ENCODE results near the gene IER5.
"Not testable (repeated sequence)": the region's sequence is repeated elsewhere in the genome, so short reads cannot be mapped to it uniquely, and the experiment has no call there.

Gene IER5

GRCh38 chr1:181088079-181089016, at the start of gene IER5:
TSS of gene IER5 (plus strand) at chr1:181088700. CDS start at chr1:181088903, 203 bp downstream.
- DNase-seq: peak; percentile 98

- no peak for DNase-seq
Measured at GRCh38 chr1:181040284-181040865, 48.1 kb upstream of the IER5 start.

- peak; percentile 93 for DNase-seq
Measured at GRCh38 chr1:181043025-181043888, 45.2 kb upstream of the IER5 start.

- DNase-seq: peak; percentile 78
Measured at GRCh38 chr1:181044449-181044966, 44.0 kb upstream of the IER5 start.

GRCh38 chr1:181045946-181046345, 42.6 kb upstream of the IER5 start:
- not testable (repeated sequence) for DNase-seq

- DNase-seq: no peak
Measured at GRCh38 chr1:181049378-181049777, 39.1 kb upstream of the IER5 start.

GRCh38 chr1:181050922-181051321, 37.6 kb upstream of the IER5 start:
- no peak for DNase-seq

- DNase-seq: no peak
Measured at GRCh38 chr1:181056560-181056959, 31.9 kb upstream of the IER5 start.

GRCh38 chr1:181057079-181057478, 31.4 kb upstream of the IER5 start:
- DNase-seq: no peak

- DNase-seq: no peak
Measured at GRCh38 chr1:181059435-181059834, 29.1 kb upstream of the IER5 start.

- DNase-seq: peak; percentile 54
Measured at GRCh38 chr1:181060066-181060465, 28.4 kb upstream of the IER5 start.

GRCh38 chr1:181060947-181061346, 27.6 kb upstream of the IER5 start:
- DNase-seq: not testable (repeated sequence)

GRCh38 chr1:181061487-181061886, 27.0 kb upstream of the IER5 start:
- no peak for DNase-seq

GRCh38 chr1:181061891-181062835, 26.3 kb upstream of the IER5 start:
- peak; percentile 96 for DNase-seq

GRCh38 chr1:181062836-181063428, 25.6 kb upstream of the IER5 start:
- peak; percentile 83 for DNase-seq

- peak; percentile 51 for DNase-seq
Measured at GRCh38 chr1:181064011-181064623, 24.4 kb upstream of the IER5 start.

- no peak for DNase-seq
Measured at GRCh38 chr1:181064702-181065101, 23.8 kb upstream of the IER5 start.

GRCh38 chr1:181073638-181074037, 14.9 kb upstream of the IER5 start:
- DNase-seq: no peak

GRCh38 chr1:181075766-181076350, 12.6 kb upstream of the IER5 start:
- no peak for DNase-seq

GRCh38 chr1:181076852-181077251, 11.6 kb upstream of the IER5 start:
- DNase-seq: no peak
